GM21390 (cell line): Measurements from ENCODE around the gene FNDC3B.

Experiments used
- ATAC-seq: cut with Tn5 transposase; IDR thresholded peaks from one replicate; pipeline ENCODE4 v1.9.1; 2021; ENCODE audit not compliant: unreplicated experiment

FNDC3B gene

GRCh38 chr3:172184106-172184822 is 144.9 kb downstream of the FNDC3B start:
- ATAC-seq: no peak

GRCh38 chr3:172185907-172186306 is 146.5 kb downstream of the FNDC3B start:
- ATAC-seq: no peak

- ATAC-seq: no peak
These were observed 147.2 kb downstream of the FNDC3B start for GRCh38 chr3:172186607-172187006.

- no peak for ATAC-seq
These were observed 148.1 kb downstream of the FNDC3B start for GRCh38 chr3:172187511-172187910.

- ATAC-seq: no peak
These were observed 149.1 kb downstream of the FNDC3B start for GRCh38 chr3:172188511-172188910.

GRCh38 chr3:172189213-172189612 is 149.8 kb downstream of the FNDC3B start:
- no peak for ATAC-seq

GRCh38 chr3:172189987-172190603 is 150.7 kb downstream of the FNDC3B start:
- ATAC-seq: no peak

- ATAC-seq: no peak
These were observed 151.6 kb downstream of the FNDC3B start for GRCh38 chr3:172190980-172191379.

GRCh38 chr3:172191629-172192028 is 152.3 kb downstream of the FNDC3B start:
- ATAC-seq: no peak

GRCh38 chr3:172192830-172193415 is 153.5 kb downstream of the FNDC3B start:
- ATAC-seq: no peak

- no peak for ATAC-seq
These were observed 154.1 kb downstream of the FNDC3B start for GRCh38 chr3:172193436-172193835.

GRCh38 chr3:172194702-172195406 is 155.5 kb downstream of the FNDC3B start:
- no peak for ATAC-seq

- no peak for ATAC-seq
These were observed 156.0 kb downstream of the FNDC3B start for GRCh38 chr3:172195407-172195754.

- no peak for ATAC-seq
These were observed 158.0 kb downstream of the FNDC3B start for GRCh38 chr3:172197344-172197743.

GRCh38 chr3:172198428-172198827 is 159.1 kb downstream of the FNDC3B start:
- no peak for ATAC-seq

GRCh38 chr3:172199850-172200369 is 160.5 kb downstream of the FNDC3B start:
- no peak for ATAC-seq

GRCh38 chr3:172201136-172201869 is 161.9 kb downstream of the FNDC3B start:
- ATAC-seq: no peak

GRCh38 chr3:172201870-172202236 is 162.5 kb downstream of the FNDC3B start:
- no peak for ATAC-seq

GRCh38 chr3:172202797-172203196 is 163.4 kb downstream of the FNDC3B start:
- ATAC-seq: no peak

- no peak for ATAC-seq
These were observed 164.3 kb downstream of the FNDC3B start for GRCh38 chr3:172203522-172204258.
